GM18498 (cell line): ENCODE data around the gene FANCB.

Experiments
- ATAC-seq: cut with Tn5 transposase; IDR thresholded peaks from one replicate; pipeline ENCODE4 v1.9.1; 2021; ENCODE audit warnings: mild to moderate bottlenecking, moderate library complexity; ENCODE audit not compliant: unreplicated experiment

The FANCB gene

DNA sequence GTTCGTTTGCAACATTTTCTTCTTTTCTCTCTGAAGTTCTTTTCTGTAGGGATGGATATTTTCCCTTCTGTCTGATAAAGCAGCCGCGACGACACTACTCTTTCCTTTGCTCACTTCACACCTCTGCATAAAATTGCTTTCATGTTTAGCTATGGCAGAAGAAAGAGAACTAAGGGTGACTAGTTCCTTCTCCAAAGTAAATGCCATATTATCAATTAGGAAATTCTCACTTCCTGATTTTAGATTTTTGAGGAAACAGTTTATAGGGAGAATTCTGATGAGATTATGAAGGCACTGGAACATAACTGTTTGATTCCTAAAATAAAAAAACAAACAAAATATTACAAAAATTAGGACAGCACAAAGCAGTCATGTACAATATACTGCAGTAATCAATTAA, 29.2 kb downstream of the FANCB start:
- ATAC-seq, result no peak

DNA sequence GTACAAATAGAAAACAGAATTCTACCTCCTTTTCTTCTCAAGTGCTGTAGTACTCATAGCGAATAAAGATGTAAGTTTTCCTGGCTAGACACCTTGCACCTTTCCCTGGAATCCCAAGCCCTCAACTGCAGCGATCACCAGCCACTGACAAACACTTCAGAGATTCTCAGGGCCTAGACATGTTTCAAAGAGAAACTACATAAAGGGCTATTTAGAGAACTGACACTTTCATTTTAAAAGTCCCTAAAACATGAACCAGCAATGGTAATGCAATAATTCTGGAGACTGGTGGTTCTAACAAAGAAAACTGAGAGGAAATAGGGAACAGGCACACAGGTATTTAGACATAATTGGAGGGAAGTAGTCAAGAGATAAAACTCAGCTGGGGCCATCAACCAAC, 35.7 kb downstream of the FANCB start:
- ATAC-seq, result no peak

- no peak for ATAC-seq
Measured at GRCh38 chrX:14832586-14832985, 40.3 kb downstream of the FANCB start.

GRCh38 chrX:14832151-14832550, 40.7 kb downstream of the FANCB start:
- ATAC-seq, result no peak

GRCh38 chrX:14829643-14830042, 43.2 kb downstream of the FANCB start:
- no peak for ATAC-seq

- no peak for ATAC-seq
Measured at GRCh38 chrX:14826319-14826718, 46.5 kb downstream of the FANCB start.

DNA sequence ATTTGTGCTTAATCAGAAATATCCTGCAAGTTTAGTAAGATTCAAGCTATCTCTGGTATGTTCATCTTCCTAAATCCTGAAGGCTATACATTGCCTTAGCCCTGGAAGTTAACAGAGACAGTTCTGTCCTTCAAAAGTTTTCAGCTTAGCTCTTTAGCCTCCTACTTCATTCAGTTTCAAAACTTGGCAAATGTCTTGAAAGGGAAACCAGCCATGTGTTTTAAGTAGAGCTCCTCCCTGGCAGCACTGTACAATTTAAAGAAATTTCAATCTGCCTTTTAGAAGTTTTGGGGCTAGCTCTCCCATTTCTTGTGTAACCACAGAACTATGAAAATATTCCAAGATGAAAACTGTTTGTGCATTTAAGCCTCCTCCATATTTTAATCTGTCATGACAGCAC, 47.0 kb downstream of the FANCB start:
- ATAC-seq, result no peak

DNA sequence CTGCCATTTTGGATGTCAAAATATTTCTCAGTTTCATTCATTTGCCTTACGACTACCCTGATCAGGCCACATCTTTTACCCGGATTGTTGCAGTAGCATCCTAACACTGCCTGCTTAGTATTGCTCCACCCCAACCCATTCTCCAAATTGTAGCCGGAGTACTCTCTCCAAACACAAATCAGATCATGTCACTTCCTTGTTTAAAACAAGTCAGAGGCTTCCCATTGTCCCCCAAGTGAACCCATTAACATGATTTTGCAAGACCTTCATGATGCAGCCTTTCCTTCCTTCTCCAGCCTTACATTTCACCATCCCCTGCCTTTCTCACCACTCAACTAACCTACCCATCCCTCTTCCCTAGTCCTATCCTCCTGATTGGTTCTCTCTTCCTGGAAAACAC, 53.1 kb downstream of the FANCB start:
- no peak for ATAC-seq

DNA sequence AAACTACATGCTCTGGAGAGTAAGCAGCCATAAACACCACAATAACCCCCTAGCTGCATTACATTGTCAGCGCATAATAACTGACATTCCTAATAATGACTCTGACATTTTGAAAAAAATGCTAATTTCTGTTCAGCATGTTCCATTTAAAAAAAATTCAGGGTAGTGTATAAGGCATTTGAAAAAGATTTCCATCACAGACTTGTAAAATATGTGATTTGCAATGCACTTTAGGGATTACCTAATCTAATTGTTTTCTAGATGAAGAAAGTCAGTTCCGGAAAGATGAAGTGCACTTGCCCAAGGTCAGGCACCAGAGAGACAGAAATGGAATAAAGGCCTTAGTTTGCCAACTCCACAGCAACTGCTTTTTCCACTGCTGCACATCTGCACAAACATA, 55.3 kb downstream of the FANCB start:
- ATAC-seq, result no peak

DNA sequence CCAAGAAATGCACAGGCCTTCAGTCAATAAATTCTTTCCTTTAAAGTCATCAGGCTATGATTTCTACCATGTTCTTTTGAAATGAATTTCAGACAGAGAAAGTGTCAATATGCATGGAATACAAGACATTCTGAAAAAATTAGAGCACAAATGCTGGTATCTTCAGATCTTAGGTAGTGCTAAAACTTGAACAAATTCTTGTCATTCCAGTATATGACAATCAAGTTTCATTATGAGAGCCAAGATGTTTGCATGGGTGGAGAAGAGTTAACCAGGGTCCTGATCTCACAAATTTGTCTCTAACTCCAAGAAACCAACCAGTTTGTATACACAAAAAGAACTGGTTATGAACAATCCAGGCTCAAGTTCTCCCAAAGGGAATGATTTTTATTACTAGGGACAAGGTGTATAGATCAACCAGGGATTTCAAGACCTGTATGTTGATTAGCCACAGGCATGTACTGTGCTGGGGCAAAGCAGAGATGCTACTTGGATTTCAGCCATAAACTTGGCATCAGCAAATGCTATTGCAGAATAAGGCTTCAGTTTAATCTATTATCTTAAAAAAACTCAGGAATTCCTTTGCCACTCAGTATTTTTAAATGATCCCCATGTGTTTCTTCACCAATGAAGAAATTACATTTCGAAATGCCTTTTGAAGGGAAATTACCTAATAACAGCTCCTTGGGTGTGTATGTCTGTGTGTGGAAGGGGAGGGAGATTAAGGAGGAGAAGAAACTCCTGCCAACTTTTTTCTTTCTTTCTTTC, 69.7 kb downstream of the FANCB start:
- no peak for ATAC-seq

- no peak for ATAC-seq
Measured at GRCh38 chrX:14801136-14801535, 71.7 kb downstream of the FANCB start.

GRCh38 chrX:14798805-14799397, 74.0 kb downstream of the FANCB start:
- no peak for ATAC-seq
